Loucy (cell line): ENCODE data around the gene PDZD7.

Experiments used
- EZH2phosphoT487 ChIP-seq: fragments of 200-600 bp; IDR thresholded peaks from 2 replicates; pipeline ENCODE4 v1.6.1; 2018; ENCODE audit warnings: antibody characterized with exemption, mild to moderate bottlenecking, moderate library complexity, borderline replicate concordance
- TF ChIP-seq, protein P1 (sequence below): fragments of 200-600 bp; sonication (generic); conservative IDR thresholded peaks from 2 replicates; pipeline ENCODE4 v1.5.1; 2014; ENCODE audit warnings: mild to moderate bottlenecking, antibody characterized with exemption, low read length

DNA sequence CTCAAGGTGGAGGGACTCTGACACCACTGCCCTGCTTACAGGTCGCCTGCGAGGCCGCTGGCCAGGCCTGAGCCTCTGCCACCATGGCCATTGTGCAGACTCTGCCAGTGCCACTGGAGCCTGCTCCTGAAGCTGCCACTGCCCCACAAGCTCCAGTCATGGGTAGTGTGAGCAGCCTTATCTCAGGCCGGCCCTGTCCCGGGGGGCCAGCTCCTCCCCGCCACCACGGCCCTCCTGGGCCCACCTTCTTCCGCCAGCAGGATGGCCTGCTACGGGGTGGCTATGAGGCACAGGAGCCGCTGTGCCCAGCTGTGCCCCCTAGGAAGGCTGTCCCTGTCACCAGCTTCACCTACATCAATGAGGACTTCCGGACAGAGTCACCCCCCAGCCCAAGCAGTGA, 28.5 kb downstream of the PDZD7 start:
- TF ChIP-seq, protein P1, sequence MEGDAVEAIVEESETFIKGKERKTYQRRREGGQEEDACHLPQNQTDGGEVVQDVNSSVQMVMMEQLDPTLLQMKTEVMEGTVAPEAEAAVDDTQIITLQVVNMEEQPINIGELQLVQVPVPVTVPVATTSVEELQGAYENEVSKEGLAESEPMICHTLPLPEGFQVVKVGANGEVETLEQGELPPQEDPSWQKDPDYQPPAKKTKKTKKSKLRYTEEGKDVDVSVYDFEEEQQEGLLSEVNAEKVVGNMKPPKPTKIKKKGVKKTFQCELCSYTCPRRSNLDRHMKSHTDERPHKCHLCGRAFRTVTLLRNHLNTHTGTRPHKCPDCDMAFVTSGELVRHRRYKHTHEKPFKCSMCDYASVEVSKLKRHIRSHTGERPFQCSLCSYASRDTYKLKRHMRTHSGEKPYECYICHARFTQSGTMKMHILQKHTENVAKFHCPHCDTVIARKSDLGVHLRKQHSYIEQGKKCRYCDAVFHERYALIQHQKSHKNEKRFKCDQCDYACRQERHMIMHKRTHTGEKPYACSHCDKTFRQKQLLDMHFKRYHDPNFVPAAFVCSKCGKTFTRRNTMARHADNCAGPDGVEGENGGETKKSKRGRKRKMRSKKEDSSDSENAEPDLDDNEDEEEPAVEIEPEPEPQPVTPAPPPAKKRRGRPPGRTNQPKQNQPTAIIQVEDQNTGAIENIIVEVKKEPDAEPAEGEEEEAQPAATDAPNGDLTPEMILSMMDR = no peak
- TF ChIP-seq EZH2phosphoT487 = no peak
